Activated CD8-positive, alpha-beta memory T cell treated with anti-CD3 and anti-CD28 coated beads for 36 hours (primary cell): ENCODE results near the gene HHIPL1. TPM values are rescaled to one million over a fixed set of nuclear protein-coding genes. Genes with fewer than 3 reads are reported as not detected.

Experiments used
- CTCF ChIA-PET: fragments of 350-600 bp; sonication (Branson Sonifier 250); formaldehyde crosslinking; loops from one replicate; lab custom pipeline; 2021; ENCODE audit warnings: antibody characterized with exemption; lab: Charles Lee
- POLR2A ChIA-PET: fragments of 350-600 bp; sonication (Branson Sonifier 250); formaldehyde crosslinking; loops from one replicate; lab custom pipeline; 2021; ENCODE audit warnings: antibody characterized with exemption; lab: Charles Lee
- total RNA-seq, 2 experiments: library from RNA; stranded (reverse); gene quantifications; one replicate each; pipeline ENCODE4 v1.2.3, GENCODE V29; 2021

Gene HHIPL1
- total RNA-seq, 2 experiments from 2014 or later: not detected

- CTCF ChIA-PET: interaction anchor here (1.7 kb wide), 1 partner anchor 49 kb away, joined by 6 read pairs; no protein-coding TSS in a partner anchor
- POLR2A ChIA-PET: no interaction called here
These were observed 36.3 kb downstream of the HHIPL1 start for GRCh38 chr14:99681101-99681831.

- ChIA-PET CTCF (interaction anchor here (0.8 to 1.7 kb wide), 2 partner anchors 15 to 49 kb away, joined by 5 to 6 read pairs; no protein-coding TSS in a partner anchor), POLR2A (no interaction called here)
These were observed 36.9 kb downstream of the HHIPL1 start for GRCh38 chr14:99681832-99682148.

- CTCF ChIA-PET: interaction anchor here (0.7 to 1.8 kb wide), 7 partner anchors 10 to 164 kb away, joined by 3 to 6 read pairs (median 3); no protein-coding TSS in a partner anchor
- POLR2A ChIA-PET: interaction anchor here (1.0 to 1.8 kb wide), 2 partner anchors 78 to 202 kb away, joined by 5 to 7 read pairs; partner anchors contain the start of genes CCNK and SETD3
These were observed 38.1 kb downstream of the HHIPL1 start for GRCh38 chr14:99682809-99683618.

- ChIA-PET POLR2A (interaction anchor here (0.5 to 1.8 kb wide), 3 partner anchors 62 to 203 kb away, joined by 3 to 7 read pairs (median 5); partner anchors contain the start of genes CCNK and SETD3), CTCF (interaction anchor here (0.5 to 1.8 kb wide), 6 partner anchors 11 to 980 kb away, joined by 3 to 4 read pairs (median 3); no protein-coding TSS in a partner anchor)
These were observed 38.9 kb downstream of the HHIPL1 start, which contains the start of gene CYP46A1 for GRCh38 chr14:99683619-99684409. Gene CYP46A1, plus strand, starts transcription at chr14:99684298. Its CDS starts 120 bp downstream, at chr14:99684418.

- POLR2A ChIA-PET: interaction anchor here (0.5 to 1.8 kb wide), 3 partner anchors 62 to 203 kb away, joined by 3 to 7 read pairs (median 5); partner anchors contain the start of genes CCNK and SETD3
- CTCF ChIA-PET: interaction anchor here (0.5 to 1.2 kb wide), 2 partner anchors 16 to 980 kb away, joined by 3 read pairs; no protein-coding TSS in a partner anchor
These were observed 39.5 kb downstream of the HHIPL1 start for GRCh38 chr14:99684410-99684934.

GRCh38 chr14:99685151-99685591 lies 40.2 kb downstream of the HHIPL1 start:
- CTCF ChIA-PET: interaction anchor here (1.2 kb wide), 1 partner anchor 15 kb away, joined by 3 read pairs; no protein-coding TSS in a partner anchor
- POLR2A ChIA-PET: no interaction called here

- POLR2A ChIA-PET: no interaction called here
- CTCF ChIA-PET: no interaction called here
These were observed 40.7 kb downstream of the HHIPL1 start for GRCh38 chr14:99685596-99685995.

GRCh38 chr14:99686557-99687283 lies 41.8 kb downstream of the HHIPL1 start:
- CTCF ChIA-PET: no interaction called here
- POLR2A ChIA-PET: no interaction called here

- POLR2A ChIA-PET: no interaction called here
- CTCF ChIA-PET: interaction anchor here (0.7 to 1.2 kb wide), 5 partner anchors 11 to 189 kb away, joined by 3 to 5 read pairs (median 3); no protein-coding TSS in a partner anchor
These were observed 42.6 kb downstream of the HHIPL1 start for GRCh38 chr14:99687284-99688209.

- POLR2A ChIA-PET: no interaction called here
- CTCF ChIA-PET: interaction anchor here (0.7 to 1.2 kb wide), 5 partner anchors 12 to 188 kb away, joined by 3 to 5 read pairs (median 3); no protein-coding TSS in a partner anchor
These were observed 43.3 kb downstream of the HHIPL1 start for GRCh38 chr14:99688210-99688581.

GRCh38 chr14:99688629-99689028 lies 43.7 kb downstream of the HHIPL1 start:
- ChIA-PET CTCF (interaction anchor here (0.7 to 1.2 kb wide), 5 partner anchors 12 to 188 kb away, joined by 3 to 5 read pairs (median 3); no protein-coding TSS in a partner anchor), POLR2A (no interaction called here)

- CTCF ChIA-PET: interaction anchor here (1.2 kb wide), 1 partner anchor 40 kb away, joined by 3 read pairs; no protein-coding TSS in a partner anchor
These were observed 44.6 kb downstream of the HHIPL1 start for GRCh38 chr14:99689266-99690236.

GRCh38 chr14:99690636-99691035 lies 45.7 kb downstream of the HHIPL1 start:
- ChIA-PET POLR2A (no interaction called here), CTCF (no interaction called here)

More at GRCh38 chr14:99689266-99690236, 44.6 kb downstream of the HHIPL1 start:
- POLR2A ChIA-PET: no interaction called here

- ChIA-PET CTCF (no interaction called here), POLR2A (no interaction called here)
These were observed 46.4 kb downstream of the HHIPL1 start for GRCh38 chr14:99691111-99691885.

GRCh38 chr14:99693918-99694317 lies 49.0 kb downstream of the HHIPL1 start:
- ChIA-PET POLR2A (no interaction called here), CTCF (no interaction called here)
